ENCODE measurements around the gene GADD45B. TPM values are rescaled to one million over a fixed set of nuclear protein-coding genes. Genes with fewer than 3 reads are reported as not detected.
"Not testable (repeated sequence)": the region's sequence is repeated elsewhere in the genome, so short reads cannot be mapped to it uniquely, and the experiment has no call there.

GADD45B gene
- polyA plus RNA-seq, 1 donor, result 23.2 TPM

- no peaks in the 10 kb centered on the region for H3K9me3 ChIP-seq (ENCODE audit: control insufficient read depth, low read depth, low read length)
- no peak overlapping the region for H3K4me3 ChIP-seq (ENCODE audit: low read length)
- WGBS (ENCODE audit: insufficient coverage, low lambda C conversion rate), result no CpG with 5 or more reads among the region's 23 CpGs
- no peak for DNase-seq
- no peaks in the 10 kb centered on the region for H3K4me1 ChIP-seq (ENCODE audit: control insufficient read depth, insufficient read depth, low read length)
- no peaks in the 10 kb centered on the region for H3K27me3 ChIP-seq (ENCODE audit: control insufficient read depth, insufficient read depth, low read length)
- no peaks in the 10 kb centered on the region for H3K36me3 ChIP-seq (ENCODE audit: control insufficient read depth, insufficient read depth, low read length)
- no peak overlapping the region for H3K27ac ChIP-seq (ENCODE audit: low read length)
These were observed 6.6 kb upstream of the GADD45B start for GRCh38 chr19:2469102-2469914.

DNA sequence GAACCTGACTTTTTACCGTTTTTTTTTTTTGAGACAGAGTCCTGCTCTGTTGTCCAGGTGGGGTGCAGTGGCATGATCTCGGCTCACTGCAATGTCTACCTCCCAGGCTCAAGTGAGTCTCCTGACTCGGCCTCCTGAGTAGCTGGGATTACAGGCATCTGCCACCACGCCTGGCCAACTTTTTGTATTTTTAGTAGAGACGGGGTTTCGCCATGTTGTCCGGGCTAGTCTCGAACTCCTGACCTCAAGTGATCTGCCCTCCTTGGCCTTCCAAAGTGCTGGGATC lies 6.1 kb upstream of the GADD45B start:
- H3K4me3 ChIP-seq (ENCODE audit: low read length); H3K36me3 ChIP-seq (ENCODE audit: control insufficient read depth, insufficient read depth, low read length); H3K4me1 ChIP-seq (ENCODE audit: control insufficient read depth, insufficient read depth, low read length); H3K9me3 ChIP-seq (ENCODE audit: control insufficient read depth, low read depth, low read length); H3K27me3 ChIP-seq (ENCODE audit: control insufficient read depth, insufficient read depth, low read length); H3K27ac ChIP-seq (ENCODE audit: low read length); DNase-seq: not testable (repeated sequence)
- WGBS (ENCODE audit: insufficient coverage, low lambda C conversion rate), result no CpG with 5 or more reads among the region's 8 CpGs

DNA sequence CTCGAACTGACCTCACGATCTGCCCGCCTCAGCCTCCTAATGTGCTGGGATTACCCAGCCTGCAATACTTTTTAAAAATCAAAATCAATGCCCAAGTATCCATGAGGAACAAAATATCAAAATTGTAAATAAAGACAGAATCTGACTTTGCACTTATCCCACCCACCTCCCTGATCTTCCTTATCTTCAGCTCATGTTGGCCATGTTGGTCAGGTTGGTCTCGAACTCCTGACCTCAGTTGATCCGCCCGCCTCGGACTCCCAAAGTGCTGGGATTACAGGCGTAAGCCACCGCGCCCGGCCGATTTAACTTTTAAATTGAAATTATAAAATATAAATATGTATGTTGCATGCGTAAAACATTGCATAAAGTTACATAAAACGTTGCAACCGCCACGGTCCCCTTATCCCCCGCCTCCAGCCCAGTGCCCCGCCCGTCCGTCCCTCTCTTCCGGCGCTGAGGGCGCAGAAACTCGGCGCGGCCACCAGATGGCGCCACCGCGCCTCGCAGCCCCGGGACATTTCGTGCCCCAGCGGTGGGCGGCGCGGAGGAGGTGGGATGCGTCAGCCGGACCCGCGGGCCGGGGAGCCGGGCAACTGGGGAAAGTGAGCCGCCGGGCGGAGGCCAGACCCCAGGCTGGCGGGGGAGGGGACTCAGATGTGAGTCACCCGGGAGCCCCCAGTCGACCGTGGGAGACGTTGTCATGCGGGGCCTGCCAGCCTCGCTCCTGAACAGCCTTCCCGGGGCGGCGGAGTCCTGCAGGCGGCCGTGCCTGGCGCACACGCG lies 1.5 kb upstream of the GADD45B start:
- H3K4me3 ChIP-seq (ENCODE audit: low read length), result peak overlapping the region; percentile 21
- H3K4me1 ChIP-seq (ENCODE audit: control insufficient read depth, insufficient read depth, low read length), result peaks cover 38% of the 10 kb centered on the region
- no peak overlapping the region for H3K27ac ChIP-seq (ENCODE audit: low read length)
- H3K27me3 ChIP-seq (ENCODE audit: control insufficient read depth, insufficient read depth, low read length), result peaks cover 39% of the 10 kb centered on the region
- DNase-seq, result peak; percentile 71 to 76
- no CpG with 5 or more reads among the region's 60 CpGs for WGBS (ENCODE audit: insufficient coverage, low lambda C conversion rate)
- H3K36me3 ChIP-seq (ENCODE audit: control insufficient read depth, insufficient read depth, low read length), result no peaks in the 10 kb centered on the region
- peaks cover 12% of the 10 kb centered on the region for H3K9me3 ChIP-seq (ENCODE audit: control insufficient read depth, low read depth, low read length)

- no CpG with 5 or more reads among the region's 45 CpGs for WGBS (ENCODE audit: insufficient coverage, low lambda C conversion rate)
- H3K27ac ChIP-seq (ENCODE audit: low read length), result no peak overlapping the region
- H3K27me3 ChIP-seq (ENCODE audit: control insufficient read depth, insufficient read depth, low read length), result peaks cover 46% of the 10 kb centered on the region
- H3K9me3 ChIP-seq (ENCODE audit: control insufficient read depth, low read depth, low read length), result peaks cover 12% of the 10 kb centered on the region
- H3K4me1 ChIP-seq (ENCODE audit: control insufficient read depth, insufficient read depth, low read length), result peaks cover 39% of the 10 kb centered on the region
- no peaks in the 10 kb centered on the region for H3K36me3 ChIP-seq (ENCODE audit: control insufficient read depth, insufficient read depth, low read length)
- peak in 1 of 2 donors; percentile 44 for DNase-seq
- H3K4me3 ChIP-seq (ENCODE audit: low read length), result peak overlapping the region; percentile 65
These were observed 767 bp upstream of the GADD45B start for GRCh38 chr19:2475018-2475701.

GRCh38 chr19:2476451-2477140 lies 669 bp downstream of the GADD45B start:
- H3K4me1 ChIP-seq (ENCODE audit: control insufficient read depth, insufficient read depth, low read length), result peaks cover 39% of the 10 kb centered on the region
- H3K36me3 ChIP-seq (ENCODE audit: control insufficient read depth, insufficient read depth, low read length), result no peaks in the 10 kb centered on the region
- peak overlapping the region; percentile 65 for H3K4me3 ChIP-seq (ENCODE audit: low read length)
- peak overlapping the region; percentile 44 for H3K27ac ChIP-seq (ENCODE audit: low read length)
- H3K27me3 ChIP-seq (ENCODE audit: control insufficient read depth, insufficient read depth, low read length), result peaks cover 47% of the 10 kb centered on the region
- DNase-seq, result peak in 1 of 2 donors; percentile 44
- no CpG with 5 or more reads among the region's 42 CpGs for WGBS (ENCODE audit: insufficient coverage, low lambda C conversion rate)
- H3K9me3 ChIP-seq (ENCODE audit: control insufficient read depth, low read depth, low read length), result peaks cover 12% of the 10 kb centered on the region

GRCh38 chr19:2477141-2477710 lies 1.3 kb downstream of the GADD45B start:
- Histone ChIP-seq H3K4me3 (ENCODE audit: low read length) (peak overlapping the region; percentile 65), H3K9me3 (ENCODE audit: control insufficient read depth, low read depth, low read length) (peaks cover 14% of the 10 kb centered on the region), H3K27ac (ENCODE audit: low read length) (peak overlapping the region; percentile 0), H3K27me3 (ENCODE audit: control insufficient read depth, insufficient read depth, low read length) (peaks cover 47% of the 10 kb centered on the region), H3K4me1 (ENCODE audit: control insufficient read depth, insufficient read depth, low read length) (peaks cover 39% of the 10 kb centered on the region), H3K36me3 (ENCODE audit: control insufficient read depth, insufficient read depth, low read length) (no peaks in the 10 kb centered on the region)
- no CpG with 5 or more reads among the region's 27 CpGs for WGBS (ENCODE audit: insufficient coverage, low lambda C conversion rate)
- DNase-seq, result no peak

DNA sequence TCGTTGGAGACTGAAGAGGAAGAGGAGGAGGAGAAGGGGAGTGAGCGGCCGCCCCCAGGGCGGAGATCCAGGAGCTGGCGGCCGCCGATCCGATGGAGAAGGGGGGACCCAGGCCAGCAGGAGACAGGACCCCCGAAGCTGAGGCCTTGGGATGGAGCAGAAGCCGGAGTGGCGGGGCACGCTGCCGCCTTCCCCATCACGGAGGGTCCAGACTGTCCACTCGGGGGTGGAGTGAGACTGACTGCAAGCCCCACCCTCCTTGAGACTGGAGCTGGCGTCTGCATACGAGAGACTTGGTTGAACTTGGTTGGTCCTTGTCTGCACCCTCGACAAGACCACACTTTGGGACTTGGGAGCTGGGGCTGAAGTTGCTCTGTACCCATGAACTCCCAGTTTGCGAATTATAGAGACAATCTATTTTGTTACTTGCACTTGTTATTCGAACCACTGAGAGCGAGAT lies 1.8 kb downstream of the GADD45B start:
- DNase-seq, result no peak
- H3K4me3 ChIP-seq (ENCODE audit: low read length), result peak overlapping the region; percentile 65
- H3K4me1 ChIP-seq (ENCODE audit: control insufficient read depth, insufficient read depth, low read length), result peaks cover 39% of the 10 kb centered on the region
- H3K27me3 ChIP-seq (ENCODE audit: control insufficient read depth, insufficient read depth, low read length), result peaks cover 47% of the 10 kb centered on the region
- H3K36me3 ChIP-seq (ENCODE audit: control insufficient read depth, insufficient read depth, low read length), result no peaks in the 10 kb centered on the region
- peaks cover 19% of the 10 kb centered on the region for H3K9me3 ChIP-seq (ENCODE audit: control insufficient read depth, low read depth, low read length)
- 60% methylated on average over 1 of the region's 21 CpGs for WGBS (ENCODE audit: insufficient coverage, low lambda C conversion rate)
- H3K27ac ChIP-seq (ENCODE audit: low read length), result no peak overlapping the region

DNA sequence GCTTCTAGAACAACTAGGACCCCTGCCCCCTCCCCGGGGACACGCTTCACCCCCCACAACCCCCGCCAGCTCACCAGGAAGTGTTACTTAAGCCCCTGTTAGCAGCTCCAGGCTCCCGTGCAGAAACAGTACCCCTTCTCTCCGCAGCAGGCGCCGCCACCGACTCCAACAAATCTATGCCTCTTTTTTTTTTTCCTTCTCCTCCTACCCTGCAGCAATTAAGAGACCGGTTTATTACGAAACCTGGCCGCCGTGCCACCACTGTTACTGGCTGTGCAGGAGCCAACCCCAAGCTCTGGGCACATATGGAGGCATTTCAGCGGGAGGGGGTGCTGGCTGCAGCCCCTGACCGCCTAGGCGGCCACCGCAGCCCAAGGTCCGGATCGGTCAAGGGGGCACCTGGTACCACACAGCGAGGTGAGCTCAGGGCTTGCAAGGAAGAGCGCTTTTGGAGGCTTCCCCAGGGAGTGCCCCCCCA lies 2.4 kb downstream of the GADD45B start:
- Histone ChIP-seq H3K4me3 (ENCODE audit: low read length) (peak overlapping the region; percentile 25), H3K36me3 (ENCODE audit: control insufficient read depth, insufficient read depth, low read length) (no peaks in the 10 kb centered on the region), H3K4me1 (ENCODE audit: control insufficient read depth, insufficient read depth, low read length) (peaks cover 39% of the 10 kb centered on the region), H3K27me3 (ENCODE audit: control insufficient read depth, insufficient read depth, low read length) (peaks cover 47% of the 10 kb centered on the region), H3K9me3 (ENCODE audit: control insufficient read depth, low read depth, low read length) (peaks cover 24% of the 10 kb centered on the region), H3K27ac (ENCODE audit: low read length) (no peak overlapping the region)
- 0% methylated on average over 3 of the region's 20 CpGs for WGBS (ENCODE audit: insufficient coverage, low lambda C conversion rate)
- DNase-seq, result peak in 1 of 2 donors; percentile 70

GRCh38 chr19:2478756-2479555 lies 3.0 kb downstream of the GADD45B start:
- H3K9me3 ChIP-seq (ENCODE audit: control insufficient read depth, low read depth, low read length), result peaks cover 28% of the 10 kb centered on the region
- H3K4me3 ChIP-seq (ENCODE audit: low read length), result peak overlapping the region; percentile 25
- no peaks in the 10 kb centered on the region for H3K36me3 ChIP-seq (ENCODE audit: control insufficient read depth, insufficient read depth, low read length)
- WGBS (ENCODE audit: insufficient coverage, low lambda C conversion rate), result no CpG with 5 or more reads among the region's 39 CpGs
- H3K4me1 ChIP-seq (ENCODE audit: control insufficient read depth, insufficient read depth, low read length), result peaks cover 39% of the 10 kb centered on the region
- peak overlapping the region; percentile 6 for H3K27ac ChIP-seq (ENCODE audit: low read length)
- H3K27me3 ChIP-seq (ENCODE audit: control insufficient read depth, insufficient read depth, low read length), result peaks cover 47% of the 10 kb centered on the region
- DNase-seq, result peak in 1 of 2 donors; percentile 55
